T-helper 9 cell (primary cell): ENCODE results near the gene GPR108.
"Not testable (repeated sequence)": the region's sequence is repeated elsewhere in the genome, so short reads cannot be mapped to it uniquely, and the experiment has no call there.

Experiments used
- DNase-seq: peaks from one replicate; pipeline ENCODE4 v3.0.0-alpha.2; 2020

Gene GPR108

DNA sequence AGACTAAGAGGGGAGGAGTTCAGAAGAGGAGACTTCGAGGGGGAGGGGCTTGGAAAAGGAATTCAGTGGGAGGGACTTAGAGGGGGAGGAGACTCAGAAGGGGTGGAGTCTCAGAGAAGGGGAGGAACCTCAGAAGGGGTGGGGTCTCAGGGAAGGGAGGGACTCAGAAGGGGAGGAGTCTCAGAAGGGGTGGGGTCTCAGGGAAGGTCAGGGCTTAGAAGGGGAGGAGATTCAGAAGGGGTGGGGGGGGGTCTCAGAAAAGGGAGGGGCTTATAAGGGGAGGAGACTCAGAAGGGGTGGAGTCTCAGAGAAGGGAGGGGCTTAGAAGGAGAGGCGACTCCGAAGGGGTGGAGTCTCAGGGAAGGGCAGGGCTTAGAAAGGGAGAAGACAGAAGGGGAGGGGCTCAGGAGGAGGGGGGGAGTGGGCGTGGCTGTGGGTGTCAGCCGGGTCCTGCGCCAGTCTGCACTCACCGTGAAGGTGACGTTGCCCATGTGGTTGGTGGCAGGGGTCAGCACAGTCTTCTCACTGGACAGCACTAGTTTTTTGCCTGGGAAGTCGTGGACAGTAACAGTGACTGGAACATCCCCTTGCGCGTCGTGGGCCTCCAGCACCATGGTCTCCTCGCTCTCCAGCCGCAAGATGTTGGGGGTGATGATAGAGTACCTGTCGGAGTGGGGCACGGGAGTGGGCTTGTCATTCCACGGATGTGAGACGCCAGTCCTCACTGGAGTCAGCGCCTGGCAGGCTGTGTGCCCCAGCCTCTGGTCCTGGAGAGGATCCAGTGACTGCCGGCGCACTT is 18.4 kb downstream of the GPR108 start:
- DNase-seq: no peak

DNA sequence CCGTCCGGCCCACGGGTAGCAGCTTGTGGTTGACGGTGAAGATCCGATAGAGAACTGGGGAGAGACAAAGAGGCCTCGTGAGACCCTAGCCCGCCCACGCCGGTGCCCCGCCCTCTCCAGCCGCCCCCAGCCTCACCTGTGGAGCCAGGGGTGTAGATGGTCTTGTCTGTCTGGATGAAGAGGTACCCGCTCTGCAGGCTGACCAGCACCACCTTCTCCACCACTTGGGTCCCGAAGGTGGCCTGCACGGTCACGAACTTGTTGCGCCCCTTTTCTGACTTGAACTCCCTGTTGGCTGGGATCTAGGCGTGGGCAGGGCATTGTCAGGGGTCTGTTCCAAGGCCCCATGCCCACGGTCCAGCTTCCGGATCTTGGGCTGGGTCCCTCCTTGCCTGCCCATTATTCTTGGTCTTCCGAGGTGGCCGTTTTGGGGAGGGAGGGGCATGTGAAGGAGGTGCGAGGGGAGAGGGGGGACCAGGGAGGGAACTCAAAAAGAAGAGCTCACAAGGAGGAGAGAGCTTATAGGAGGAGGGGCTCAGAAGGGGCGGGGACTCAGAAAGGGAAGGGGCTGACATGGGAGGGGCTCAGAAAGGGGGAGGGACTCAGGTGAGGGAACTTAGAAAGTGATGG is 19.2 kb downstream of the GPR108 start:
- no peak for DNase-seq

DNA sequence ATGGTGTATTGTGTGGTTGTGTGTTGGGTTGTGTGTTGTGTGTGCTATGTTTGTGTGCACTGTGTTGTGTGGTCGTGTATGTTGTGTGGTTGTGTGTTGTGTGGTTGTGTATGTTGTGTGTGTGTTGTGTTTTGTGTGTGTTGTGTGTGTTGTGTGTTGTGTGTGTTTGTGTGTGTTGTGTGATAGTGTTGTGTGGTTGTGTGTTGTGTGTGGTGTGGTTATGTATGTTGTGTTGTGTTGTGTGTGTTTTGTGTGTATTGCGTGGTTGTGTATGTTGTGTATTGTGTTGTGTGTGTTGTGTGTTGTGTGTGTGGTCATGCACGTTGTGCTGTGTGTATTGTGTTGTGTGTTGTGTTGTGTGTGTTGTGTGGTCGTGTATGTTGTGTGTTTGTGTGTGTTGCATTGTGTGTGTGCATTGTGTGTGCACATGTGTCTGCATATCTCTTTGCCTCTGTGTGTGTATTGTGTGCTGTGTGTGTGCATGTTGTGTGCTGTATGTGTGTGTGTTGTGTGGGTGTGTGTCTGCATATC is 19.9 kb downstream of the GPR108 start:
- no peak for DNase-seq

DNA sequence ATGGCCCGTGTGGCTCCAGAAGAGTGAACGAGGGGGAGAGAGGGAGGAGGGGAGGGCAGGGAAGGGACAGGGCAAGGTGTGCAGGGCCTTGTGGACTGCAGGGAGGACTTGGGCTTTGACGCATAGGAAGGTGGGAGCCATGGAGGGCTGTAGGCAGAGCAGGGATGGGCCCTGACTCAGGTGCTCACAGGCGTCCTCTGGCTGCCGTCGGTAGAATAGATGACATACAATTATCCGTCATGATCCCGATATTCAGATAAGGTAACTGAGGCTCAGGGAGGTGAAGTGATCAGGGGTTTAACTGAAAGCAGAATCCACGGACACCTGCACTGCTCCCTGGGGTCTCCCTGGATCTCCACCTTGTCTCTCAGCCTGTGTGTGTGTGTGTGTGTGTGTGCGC is 20.3 kb downstream of the GPR108 start:
- no peak for DNase-seq

DNA sequence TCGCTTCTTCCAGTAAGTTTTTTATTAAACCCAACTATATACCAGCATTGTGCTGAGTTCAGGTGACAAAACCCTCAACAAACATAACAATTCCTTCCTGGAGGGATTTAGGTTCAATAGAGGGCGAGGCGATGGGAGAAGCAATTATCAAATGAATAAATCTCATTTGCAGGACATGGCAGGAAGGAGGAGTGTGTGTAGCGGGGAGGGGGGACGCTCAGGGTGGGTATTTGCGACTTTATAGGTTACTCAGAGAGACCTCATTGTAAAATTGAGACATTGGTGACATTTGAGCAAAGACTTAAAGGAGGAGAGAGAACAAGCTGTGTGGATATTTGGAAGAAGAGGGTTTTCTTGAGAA is 20.8 kb downstream of the GPR108 start:
- no peak for DNase-seq

DNA sequence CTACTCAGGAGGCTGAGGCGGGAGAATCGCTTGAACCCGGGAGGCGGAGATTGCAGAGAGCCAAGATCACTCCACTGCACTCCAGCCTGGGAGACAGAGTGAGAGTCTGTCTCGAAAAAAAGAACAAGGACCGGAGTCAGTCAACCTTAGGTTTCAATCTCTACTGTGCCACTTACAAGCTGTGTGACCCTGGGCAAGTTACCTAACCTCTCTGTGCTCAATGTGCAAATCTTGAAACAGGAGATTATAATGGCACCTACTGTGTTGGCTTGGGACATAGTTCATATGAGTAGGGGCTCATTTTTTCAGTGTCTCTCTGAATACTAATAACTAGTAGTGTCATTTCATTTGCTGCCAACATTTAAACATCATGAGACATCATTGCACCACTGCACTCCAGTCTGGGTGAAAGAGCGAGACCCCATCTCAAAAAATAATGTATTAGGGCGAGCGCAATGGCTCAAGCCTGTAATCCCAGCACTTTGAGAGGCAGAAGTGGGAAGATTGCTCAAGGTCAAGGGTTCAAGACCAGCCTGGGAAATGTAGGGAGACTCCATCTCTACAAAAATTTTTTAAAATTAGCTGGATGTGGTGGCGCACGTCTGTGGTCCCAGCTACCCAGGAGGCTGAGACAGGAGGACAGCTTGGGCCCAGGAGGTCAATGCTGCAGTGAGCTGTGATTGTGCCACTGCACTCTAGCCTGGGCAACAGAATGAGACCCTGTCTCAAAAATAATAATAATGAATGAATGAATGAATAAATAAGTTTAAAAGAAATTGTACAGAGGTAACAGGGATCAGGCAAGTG is 22.4 kb downstream of the GPR108 start:
- DNase-seq: no peak

DNA sequence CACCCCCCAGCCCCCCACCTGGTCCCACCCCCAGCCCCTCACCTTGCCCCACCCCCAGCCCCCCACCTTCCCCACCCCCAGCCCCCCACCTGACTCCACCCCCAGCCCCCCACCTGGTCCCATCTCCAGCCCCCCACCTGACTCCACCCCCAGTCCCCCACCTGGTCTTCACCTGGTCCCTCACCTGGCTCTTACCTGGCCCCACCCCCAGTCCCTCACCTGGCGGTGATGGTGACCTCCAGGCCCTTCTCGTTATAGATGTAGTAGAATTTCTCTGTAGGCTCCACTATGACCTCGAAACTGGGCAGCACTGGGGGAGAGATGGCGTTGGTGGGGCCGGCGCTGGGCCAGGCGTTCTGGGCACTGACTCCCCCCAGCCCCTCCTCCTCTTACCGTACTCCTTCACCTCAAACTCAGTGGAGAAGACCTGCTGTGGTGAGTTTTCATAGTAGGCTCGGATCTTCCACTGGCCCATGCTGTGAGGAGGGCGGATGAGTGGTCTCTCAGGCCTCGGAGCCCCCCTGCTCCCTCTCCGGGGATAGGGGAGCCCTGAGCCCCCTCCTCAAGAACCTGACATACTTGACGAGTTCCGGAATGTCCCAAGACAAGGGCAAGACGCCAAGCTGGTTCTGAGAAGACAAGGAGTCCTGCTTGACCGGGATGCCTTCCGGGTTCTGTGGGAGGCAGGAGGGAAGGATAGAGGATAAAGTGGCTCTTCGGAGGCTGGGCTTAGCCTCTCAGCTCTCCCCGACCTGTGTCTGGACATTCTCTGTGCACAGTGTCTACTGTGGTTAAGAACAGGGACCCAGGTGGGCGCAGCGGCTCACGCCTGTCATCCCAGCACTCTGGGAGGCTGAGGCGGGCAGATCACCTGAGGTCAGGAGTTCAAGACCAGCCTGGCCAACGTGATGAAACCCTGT is 23.3 kb downstream of the GPR108 start:
- no peak for DNase-seq

DNA sequence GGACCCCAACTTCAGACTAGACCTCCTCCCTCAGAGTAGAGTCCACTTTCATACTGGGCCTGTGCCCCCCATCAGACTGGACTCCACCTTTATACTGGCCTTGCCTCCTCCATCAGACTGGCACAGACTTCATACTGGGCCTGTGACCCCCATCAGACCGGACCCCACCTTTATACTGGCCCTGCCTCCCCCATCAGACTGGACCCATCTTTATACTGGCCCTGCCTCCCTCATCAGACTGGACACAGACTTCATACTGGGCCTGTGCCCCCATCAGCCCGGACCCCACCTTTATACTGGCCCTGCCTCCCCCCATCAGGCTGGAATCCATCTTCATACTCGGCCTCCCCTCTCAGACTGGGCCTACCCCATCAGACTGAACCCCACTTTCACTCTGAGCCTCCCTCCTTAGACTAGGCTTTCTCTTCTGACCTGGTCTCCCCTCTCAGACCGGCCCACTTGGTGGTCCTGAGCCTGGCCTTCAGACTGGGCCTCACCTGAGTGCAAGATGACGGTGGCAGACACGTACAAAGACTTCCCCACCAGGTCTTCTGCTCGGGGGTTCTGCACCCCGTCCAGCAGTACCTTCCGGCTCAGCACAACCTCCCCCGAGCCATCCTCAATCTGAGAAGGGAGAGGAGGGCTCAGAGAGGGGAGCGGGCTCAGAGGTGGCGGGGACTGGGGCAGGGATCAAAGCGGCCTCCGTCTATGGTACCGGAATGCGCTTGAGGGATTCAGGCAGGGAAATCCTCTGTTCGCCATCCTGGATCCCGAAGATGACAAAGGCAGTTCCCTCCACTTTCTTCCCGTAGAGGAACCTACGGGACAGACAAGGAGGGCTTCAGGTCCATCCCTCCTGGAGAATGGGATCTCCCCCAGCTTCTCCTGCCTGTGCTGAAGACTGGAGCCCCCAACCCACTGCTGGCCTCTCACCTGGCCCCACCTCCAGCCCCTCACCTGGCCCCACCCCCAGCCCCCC is 24.4 kb downstream of the GPR108 start:
- no peak for DNase-seq

DNA sequence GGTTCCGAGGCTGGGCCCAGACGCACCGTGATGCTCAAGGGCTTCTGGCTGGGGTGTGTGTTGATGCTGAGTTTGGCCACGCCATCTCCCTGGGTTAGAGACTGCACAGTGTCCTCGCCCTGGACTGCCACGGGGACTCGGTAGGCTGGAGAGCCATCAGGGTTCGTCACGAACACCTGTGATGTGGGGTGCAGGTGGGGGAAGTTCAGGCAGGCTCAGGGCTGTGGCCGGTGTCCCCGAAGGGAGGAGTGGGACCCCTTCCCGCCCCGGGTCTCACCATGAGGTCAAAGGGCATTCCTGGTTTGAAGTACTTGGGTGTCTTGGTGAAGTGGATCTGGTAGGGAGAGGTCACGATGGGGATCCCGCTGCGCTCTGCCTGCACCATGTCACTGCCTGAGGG is 25.1 kb downstream of the GPR108 start:
- no peak for DNase-seq

DNA sequence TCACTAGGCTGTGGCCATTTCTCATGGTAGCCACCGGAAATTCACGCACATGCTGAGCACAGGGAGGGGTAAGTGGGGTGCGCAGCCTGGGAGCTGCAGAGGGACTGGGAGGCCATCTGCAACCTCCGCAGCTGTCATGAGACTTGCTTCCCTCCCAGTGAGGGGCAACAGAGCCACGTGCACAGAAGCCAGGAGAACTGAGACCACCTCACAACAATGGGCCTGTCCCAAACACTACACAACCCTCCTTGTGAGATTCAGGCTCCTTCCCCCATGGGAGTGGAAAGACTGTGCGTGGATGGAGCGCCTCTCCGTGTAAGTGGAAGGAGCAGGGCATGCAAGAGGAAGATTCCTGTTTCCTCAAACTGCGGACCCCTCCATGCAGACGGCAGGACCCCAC is 25.8 kb downstream of the GPR108 start:
- DNase-seq: no peak

DNA sequence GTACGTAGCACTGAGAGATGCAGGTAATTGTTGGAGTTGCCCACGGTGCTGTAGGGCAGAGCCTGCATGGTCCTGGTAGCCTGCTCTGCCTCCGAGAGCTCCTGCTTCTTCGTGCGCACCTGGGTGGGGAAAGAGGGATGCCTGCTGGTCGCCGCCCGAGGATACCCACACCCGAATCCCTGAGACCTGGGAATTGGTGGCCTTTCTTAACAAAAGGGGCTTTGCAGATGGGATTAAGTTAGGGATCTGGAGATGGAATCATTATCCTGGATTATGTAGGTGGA is 26.4 kb downstream of the GPR108 start:
- DNase-seq: no peak

DNA sequence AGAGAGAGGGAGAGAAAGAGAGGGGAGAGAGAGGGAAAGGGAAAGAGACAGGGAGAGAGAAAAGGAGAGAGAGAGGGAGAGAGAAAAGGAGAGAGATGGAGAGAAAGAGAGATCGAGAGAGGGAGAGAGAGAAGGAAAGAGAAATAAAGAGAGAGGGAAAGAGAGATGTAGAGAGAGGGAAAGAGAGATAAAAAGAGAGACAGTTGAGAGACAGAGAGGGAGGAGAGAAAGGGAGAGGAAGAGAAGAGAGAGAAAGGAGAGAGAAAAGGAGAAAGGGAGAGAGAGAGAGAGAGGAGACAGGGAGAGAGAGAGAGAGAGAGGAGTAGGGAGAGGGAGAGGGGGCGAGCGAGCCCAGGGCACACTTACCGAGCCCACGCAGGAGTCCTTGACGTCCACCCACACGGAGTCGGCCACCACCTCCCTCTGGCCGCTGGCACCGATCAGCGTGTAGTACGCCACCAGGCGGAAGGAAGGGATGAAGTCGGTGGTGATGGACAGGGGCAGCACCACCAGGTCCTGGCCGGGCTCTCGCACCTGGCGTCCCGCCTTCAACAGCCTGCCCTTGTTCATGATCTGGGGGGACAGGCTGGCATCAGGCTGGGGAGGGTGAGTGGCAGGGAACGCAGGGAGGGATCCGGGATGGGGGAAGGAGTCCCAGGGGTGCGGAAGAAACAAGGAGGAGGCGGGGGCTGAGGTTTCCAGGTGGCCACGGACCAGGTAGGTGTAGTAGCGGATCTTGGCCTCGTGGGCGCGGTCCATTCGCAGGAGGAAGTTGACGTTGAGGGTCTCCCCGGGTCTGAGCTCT is 26.9 kb downstream of the GPR108 start:
- no peak for DNase-seq

DNA sequence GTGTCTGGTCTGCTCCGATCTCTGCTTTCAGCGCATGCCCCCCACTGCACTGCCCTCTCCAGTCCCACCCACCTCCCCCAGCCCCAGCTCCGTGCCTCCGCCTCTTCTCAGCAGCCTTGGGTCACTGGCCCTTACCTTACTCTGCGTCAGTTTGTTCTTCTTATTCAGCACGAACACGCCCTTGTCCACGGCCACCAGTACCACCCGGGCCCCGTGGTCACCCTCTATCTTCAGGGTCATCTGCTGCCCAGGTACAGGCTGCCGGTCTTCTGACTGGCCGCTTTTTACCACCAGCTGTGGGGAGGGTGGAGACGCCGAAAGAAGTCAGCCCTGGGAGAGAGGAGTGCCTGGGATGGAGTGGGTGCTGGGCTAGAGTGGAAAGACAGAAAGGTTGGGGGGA is 27.8 kb downstream of the GPR108 start:
- DNase-seq: no peak

DNA sequence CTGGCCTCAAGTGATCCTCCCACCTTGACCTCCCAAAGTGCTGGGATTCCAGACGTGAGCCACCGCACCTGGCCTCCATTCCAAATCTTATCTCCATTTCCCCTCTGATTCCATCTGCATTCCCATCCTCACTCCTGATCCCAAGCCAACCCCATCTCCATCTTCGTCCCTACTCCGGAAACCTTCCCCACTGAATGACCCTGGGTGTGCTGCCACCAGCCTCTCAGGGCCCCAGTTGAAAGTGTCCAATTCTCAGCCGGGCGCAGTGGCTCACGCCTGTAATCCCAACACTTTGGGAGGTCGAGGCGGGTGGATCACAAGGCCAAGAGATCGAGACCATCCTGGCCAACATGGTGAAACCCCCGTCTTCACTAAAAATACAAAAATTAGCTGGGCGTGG is 28.5 kb downstream of the GPR108 start:
- DNase-seq: not testable (repeated sequence)

DNA sequence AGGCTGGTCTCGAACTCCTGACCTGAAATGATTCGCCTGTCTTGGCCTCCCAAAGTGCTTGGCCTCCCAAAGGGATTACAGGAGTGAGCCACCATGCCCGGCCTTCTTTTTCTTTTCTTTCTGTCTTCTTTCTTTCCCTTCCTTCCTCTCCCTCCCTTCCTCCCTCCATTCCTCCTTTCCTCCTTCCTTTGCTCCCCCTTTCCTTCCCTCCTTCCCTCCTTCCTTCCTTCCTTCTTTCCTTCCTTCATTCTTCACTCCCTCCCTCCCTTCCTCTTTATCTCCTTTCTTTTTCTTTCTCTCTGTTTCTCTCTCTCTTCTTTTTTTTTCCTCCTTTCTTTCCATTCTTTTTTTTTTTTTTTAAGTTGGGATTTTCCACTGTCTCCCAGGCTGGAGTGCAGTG is 29.0 kb downstream of the GPR108 start:
- DNase-seq: no peak

DNA sequence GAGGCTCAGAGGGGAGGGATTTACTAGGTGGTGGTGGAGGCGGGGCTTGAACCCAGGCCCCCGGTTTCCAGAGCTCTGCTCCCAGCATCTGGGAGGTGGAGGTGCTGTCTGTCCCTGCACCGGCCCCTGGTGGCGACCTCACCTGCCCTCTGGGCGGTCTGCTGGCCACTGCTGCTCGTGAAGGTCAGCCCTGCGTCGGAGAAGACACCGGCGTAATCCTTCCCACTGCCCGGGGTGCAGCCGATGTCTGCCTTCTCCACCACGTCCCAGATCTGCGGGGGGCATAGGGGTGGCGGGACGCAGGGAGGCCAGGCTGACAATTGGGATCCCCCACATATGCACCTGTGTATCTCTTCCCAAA is 29.7 kb downstream of the GPR108 start:
- no peak for DNase-seq

DNA sequence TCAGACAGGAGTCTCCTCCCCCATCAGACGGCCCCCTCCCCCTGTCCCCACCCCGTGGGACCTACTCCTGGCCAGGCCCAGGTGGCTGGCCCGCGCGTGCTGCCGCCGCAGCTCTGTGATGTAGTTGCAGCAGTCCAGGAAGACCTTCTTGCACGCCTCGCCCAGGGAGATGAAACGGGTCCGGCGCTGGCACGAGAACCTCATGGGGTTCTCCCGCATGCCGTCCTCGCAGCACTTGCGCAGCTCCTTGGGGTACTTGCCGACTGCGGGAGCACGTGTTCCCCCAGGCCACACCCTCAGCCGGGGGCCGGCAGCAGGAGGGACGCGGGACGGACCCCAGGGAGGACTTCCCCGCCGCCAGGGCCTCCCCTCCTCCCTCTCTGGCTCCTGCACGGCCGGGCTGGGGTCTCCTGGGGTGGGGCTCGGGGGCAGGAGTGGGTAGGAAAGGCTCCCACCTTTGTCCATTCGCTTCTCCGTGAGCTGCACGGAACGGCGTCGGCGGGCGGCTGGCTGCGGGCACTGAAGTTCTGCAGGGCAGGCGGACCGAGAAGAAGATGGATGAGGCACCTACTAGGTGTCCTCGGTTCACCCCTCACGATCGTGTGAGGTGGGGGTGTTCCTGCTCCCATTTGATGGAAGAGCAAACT is 30.2 kb downstream of the GPR108 start:
- DNase-seq: no peak

DNA sequence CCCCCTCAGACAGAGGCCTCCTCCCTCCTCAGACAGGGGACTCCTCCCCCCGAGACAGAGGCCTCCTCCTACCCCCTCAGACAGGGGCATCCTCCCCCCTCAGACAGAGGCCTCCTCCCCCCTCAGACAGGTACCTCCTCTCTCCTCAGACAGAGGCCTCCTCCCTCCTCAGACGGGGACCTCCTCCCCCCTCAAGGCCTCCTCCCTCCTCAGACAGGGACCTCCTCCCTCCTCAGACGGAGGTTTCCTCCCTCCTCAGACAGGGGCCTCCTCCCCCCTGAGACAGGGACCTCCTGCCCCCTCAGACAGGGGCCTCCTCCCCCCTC is 30.8 kb downstream of the GPR108 start:
- no peak for DNase-seq

DNA sequence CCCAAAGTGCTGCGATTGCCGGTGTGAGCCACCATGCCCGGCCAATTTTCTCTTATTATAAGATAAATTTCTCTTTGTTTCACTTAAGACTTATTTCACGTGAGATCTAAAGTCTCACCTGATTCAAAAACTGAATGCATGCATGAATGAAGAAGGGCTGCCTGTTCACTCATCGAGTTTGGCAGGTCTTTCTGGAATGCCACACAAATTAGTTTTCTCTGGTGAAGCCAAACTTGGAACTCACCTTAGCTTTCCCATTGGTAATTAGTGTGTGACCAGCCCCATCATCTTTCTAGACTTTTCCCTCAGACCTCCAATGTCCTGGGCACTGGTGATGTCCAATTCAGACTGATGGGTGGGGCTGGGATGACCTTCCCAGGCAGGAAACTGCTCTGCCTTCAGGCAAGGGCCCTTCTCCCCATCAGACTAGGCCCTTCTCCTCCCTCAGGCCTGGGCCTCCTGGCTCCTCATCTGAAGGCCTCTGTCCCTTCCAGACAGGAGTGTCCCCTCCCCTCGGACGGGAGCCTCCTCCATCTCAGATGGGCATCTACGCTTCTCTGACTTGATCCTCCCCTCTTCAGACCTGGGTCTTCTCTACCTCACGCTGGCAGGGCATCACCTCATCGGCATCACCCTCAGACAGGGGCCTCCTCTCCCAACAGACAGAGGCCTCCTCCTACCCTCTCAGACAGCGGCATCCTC is 31.3 kb downstream of the GPR108 start:
- no peak for DNase-seq
